ENCODE results near the gene FBP1.

The FBP1 gene

DNA sequence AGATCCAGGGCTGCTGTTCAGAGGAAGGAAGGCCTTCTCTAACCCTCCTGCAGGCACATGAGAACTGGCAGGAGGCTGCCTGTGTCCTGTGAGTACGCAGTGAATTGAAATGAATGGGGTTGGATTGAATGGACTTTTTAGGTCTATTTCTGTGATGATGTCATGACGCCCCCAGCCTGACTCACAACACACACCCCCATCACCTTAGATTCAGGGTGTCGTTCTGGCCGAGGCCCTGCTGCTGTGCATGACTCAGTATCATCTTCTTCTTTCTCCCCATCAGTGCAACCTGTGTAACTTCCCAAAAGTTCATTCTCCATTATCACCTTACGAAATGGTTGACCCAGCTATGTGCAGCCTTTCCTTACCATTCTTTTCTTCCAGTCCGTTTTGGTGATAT lies 79.1 kb downstream of the FBP1 start:
- H3K4me3 ChIP-seq (ENCODE audit: control insufficient read depth, low read depth, low read length): no peak overlapping the region
- TF ChIP-seq, protein P1, sequence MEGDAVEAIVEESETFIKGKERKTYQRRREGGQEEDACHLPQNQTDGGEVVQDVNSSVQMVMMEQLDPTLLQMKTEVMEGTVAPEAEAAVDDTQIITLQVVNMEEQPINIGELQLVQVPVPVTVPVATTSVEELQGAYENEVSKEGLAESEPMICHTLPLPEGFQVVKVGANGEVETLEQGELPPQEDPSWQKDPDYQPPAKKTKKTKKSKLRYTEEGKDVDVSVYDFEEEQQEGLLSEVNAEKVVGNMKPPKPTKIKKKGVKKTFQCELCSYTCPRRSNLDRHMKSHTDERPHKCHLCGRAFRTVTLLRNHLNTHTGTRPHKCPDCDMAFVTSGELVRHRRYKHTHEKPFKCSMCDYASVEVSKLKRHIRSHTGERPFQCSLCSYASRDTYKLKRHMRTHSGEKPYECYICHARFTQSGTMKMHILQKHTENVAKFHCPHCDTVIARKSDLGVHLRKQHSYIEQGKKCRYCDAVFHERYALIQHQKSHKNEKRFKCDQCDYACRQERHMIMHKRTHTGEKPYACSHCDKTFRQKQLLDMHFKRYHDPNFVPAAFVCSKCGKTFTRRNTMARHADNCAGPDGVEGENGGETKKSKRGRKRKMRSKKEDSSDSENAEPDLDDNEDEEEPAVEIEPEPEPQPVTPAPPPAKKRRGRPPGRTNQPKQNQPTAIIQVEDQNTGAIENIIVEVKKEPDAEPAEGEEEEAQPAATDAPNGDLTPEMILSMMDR (IDR thresholded peaks at IDR 0.05; ENCODE audit: control insufficient read depth, insufficient read depth, low read depth, low read length, missing control alignments): no peak
- DNase-seq (ENCODE audit: low read depth): no peak

DNA sequence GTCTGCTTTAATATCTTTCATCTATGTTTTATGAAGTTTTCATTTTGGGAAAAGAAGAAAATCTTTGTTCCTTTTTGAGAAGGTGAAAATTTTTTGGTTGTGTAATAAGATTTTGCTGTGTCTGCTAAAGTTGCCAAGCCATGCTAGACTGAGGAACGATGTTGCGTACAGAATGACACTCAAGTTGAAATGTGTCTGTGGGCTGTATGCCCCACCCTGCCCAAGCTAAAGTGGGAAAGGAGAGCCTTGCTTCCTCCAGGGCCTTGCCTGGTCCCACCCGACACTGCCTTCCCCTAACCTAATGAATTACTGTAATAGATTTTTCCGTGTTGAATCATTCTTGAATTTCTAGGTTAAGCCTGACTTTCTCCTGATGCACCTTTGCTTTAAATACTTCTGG lies 81.9 kb downstream of the FBP1 start:
- no peak overlapping the region for H3K4me3 ChIP-seq (ENCODE audit: control insufficient read depth, low read depth, low read length)
- TF ChIP-seq, protein P1 (IDR thresholded peaks at IDR 0.05; ENCODE audit: control insufficient read depth, insufficient read depth, low read depth, low read length, missing control alignments): no peak
- DNase-seq (ENCODE audit: low read depth): no peak

DNA sequence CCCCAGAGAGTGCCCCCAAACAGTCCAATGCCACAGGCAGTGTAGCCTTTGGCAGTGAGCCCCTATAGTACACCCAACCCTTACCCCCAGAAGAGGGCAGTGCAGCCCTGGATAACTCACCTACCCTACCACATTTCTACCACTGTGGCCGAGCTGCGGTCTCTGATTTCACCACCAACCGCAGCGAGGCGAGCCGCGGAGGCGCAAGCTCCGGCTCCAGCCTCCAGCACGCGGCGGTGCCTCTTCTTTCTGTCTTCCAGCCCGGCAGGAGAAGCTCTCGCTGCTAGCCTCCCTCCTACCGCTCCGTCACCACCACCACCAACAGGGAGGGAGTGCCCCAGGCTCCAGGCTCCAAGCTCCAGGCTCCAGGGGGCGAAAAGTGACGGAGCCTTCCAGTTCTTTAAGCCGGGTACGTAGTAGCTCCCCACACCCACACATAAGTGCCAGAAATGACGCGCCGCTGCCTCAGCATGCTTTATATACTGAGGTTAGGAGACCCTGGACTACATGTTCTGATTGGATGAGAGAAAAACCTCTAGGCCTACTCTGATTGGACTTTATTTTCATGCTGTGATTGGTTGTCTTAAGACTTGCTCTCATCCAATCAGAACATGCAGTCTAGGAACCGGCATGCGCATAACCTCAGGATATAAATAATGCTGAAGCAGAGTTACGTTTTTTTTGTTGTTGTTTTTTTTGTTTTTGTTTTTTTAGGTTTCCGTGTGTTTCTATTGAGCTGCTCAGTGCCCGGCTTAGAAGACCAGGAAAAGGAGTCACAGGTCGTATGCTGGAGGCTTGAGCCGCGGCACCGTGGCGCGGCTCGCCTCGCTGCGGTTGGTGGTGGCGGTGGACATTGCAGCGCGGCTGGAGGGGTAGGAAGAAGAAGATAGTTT lies 84.6 kb downstream of the FBP1 start, which contains the start of gene PCAT7:
PCAT7 (plus strand) TSS at position 645 of the 893 bp plus-strand sequence.
- no peak within 1 kb of the TSS for H3K4me3 ChIP-seq (ENCODE audit: control insufficient read depth, low read depth, low read length)
- TF ChIP-seq, protein P1 (IDR thresholded peaks at IDR 0.05; ENCODE audit: control insufficient read depth, insufficient read depth, low read depth, low read length, missing control alignments): peak; percentile 44
- DNase-seq (ENCODE audit: low read depth): no peak

DNA sequence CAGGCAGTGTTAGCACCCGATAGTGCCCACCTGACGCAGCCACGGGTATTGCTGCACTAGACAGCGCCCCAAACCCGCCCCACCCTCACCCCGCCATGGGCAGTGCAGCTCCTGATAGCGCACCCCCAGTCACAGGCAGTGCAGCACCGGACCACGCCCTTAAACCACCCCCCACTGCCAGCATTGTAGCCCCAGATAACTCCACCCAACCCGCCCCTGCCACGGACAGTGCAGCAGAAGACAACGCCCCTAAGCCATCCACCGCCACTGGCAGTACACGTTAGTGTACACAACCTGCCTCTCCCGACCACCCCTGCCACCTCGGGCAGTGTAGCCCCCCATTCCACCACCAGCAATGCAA lies 85.3 kb downstream of the FBP1 start:
- no peak for DNase-seq (ENCODE audit: low read depth)
- H3K4me3 ChIP-seq (ENCODE audit: control insufficient read depth, low read depth, low read length): no peak overlapping the region
- TF ChIP-seq, protein P1 (IDR thresholded peaks at IDR 0.05; ENCODE audit: control insufficient read depth, insufficient read depth, low read depth, low read length, missing control alignments): no peak
